GM19324 (cell line): Measurements from ENCODE around the gene IL36B.

Source experiments
- ATAC-seq: cut with Tn5 transposase; IDR thresholded peaks from one replicate; pipeline ENCODE4 v1.9.1; 2021; ENCODE audit warnings: mild to moderate bottlenecking, moderate library complexity; ENCODE audit not compliant: unreplicated experiment, low FRiP score

IL36B gene

GRCh38 chr2:113076954-113077669 is 24.4 kb upstream of the IL36B start:
- no peak for ATAC-seq

- ATAC-seq, result no peak
Measured at GRCh38 chr2:113075600-113075999, 22.9 kb upstream of the IL36B start.

DNA sequence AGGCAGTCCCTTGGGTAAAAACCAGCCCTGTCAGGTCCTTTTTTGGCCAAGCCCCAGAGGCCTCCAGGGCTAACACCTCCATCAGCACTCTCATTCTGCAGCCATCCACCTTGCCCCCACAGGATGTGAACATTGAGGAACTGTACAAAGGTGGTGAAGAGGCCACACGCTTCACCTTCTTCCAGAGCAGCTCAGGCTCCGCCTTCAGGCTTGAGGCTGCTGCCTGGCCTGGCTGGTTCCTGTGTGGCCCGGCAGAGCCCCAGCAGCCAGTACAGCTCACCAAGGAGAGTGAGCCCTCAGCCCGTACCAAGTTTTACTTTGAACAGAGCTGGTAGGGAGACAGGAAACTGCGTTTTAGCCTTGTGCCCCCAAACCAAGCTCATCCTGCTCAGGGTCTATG is 22.4 kb upstream of the IL36B start:
- ATAC-seq, result no peak

- ATAC-seq, result no peak
Measured at GRCh38 chr2:113073325-113073834, 20.7 kb upstream of the IL36B start.

GRCh38 chr2:113072584-113072983 is 19.9 kb upstream of the IL36B start:
- no peak for ATAC-seq

DNA sequence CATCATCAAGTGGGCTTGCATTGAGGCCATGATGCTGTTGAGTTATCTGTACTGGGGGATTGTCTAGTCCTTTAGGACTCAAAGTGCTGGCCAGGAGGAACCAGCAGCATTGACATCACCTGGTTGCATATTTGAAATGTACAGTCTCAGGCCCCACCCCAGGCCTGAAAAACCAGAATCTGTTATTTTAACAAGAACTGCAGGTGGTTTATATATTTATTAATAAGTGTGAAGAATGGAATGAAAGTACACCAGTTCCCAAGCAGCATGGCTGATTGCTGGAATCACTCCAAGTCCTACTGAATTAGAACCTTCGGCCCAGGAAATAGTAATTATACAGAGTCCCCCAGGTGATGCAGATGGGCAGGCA is 17.9 kb upstream of the IL36B start:
- ATAC-seq, result no peak

DNA sequence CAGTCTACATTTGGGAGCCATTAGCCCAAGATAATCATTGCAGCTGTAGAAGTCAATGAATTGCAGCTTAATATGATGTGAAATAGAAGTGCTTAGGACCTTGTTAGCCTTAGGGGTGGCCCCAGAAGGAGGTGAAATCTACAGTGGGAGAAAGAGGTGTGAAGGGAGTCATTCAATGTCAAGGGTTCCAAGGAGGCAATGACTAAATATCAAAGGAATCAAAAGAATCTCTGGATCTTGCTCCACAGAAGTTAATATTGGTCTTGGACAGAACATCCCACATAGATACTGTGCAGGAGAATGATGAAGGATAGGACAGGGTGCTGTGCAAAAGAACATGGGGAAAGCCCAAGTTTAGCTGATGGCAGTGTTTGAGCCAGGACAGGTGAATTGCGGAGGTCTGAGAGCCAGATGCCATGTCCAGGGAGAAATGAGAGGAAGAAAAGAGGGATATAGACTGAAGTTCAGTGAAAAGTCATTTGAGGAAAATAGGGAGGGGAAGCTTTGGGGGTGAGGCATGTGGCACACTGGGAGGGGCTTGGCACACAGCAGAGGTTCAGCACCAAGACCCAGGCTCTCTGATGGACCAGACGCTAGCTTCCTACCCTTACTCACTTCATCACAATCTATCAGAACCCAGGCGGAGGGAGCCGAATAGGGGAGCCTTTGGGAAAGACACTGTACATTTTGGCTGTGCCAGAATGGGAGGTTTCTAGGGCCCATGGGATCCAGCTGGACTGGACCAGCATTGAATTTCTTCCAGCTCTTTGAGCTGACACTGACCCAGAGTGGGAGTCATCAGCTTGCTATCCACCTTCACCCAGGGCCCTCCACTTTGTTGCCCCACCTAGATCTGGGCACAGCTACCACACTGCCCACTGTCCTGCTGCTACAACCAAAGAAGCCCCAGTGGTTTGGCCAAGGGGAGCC is 17.3 kb upstream of the IL36B start:
- ATAC-seq, result no peak

DNA sequence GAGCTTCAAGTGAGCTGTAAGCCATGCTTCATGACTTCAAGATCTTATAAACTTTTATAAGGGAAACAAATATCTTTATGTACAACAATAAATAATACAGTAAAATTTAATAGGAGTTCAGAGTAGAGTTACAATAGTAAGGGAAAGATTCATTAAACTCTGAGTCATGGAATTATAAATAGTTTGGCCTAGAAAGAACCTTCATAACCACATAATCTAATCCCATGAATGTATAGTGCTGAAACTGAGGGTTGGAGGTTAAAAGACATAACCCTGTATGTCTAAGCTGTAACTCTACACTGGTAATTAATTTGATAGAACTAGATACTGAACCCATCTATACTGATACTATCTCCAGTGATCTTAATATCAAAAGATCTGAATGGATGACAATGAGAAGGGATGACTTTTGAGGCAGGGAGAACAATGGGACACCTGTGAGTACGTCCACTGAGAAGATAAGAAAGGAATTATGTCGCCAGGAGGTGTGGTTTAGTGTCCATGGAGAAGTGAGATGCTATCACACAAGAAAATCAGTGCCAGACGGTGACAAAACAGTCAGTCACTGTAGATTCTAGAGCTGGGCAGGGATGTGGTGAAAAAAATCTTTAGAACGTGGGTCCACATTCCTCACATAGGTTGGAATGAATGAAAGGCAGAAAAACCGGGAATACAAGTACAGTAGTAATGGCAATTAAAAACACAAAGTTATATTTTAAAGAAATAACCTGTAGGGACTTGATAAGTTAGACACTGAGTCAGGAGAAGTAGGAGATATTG is 16.2 kb upstream of the IL36B start:
- ATAC-seq, result no peak

DNA sequence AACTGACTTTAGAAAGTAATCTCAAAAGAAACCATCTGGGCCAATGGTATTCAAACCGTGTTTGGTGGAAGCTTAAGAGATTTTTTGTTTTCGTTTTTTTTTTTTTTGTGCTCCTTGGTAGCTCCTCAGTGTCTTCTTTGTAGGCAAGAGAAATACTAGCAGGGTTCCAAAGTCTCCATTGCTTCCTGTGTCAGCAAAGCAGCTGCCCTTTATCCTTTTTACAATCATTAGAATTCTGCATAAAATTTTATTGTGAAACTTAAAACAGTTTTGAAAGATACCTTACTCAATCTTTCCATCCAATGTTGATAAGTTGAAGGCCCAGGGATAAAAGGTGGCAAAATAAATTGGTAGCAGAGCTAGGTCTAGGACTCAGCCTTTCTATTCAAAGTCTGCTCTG is 15.6 kb upstream of the IL36B start:
- ATAC-seq, result no peak

- ATAC-seq, result no peak
Measured at GRCh38 chr2:113067681-113068080, 15.0 kb upstream of the IL36B start, which contains the start of gene IL1F10. Gene IL1F10 (plus strand): TSS chr2:113067970. CDS start chr2:113072739, 4,769 bp downstream.

- no peak for ATAC-seq
Measured at GRCh38 chr2:113064898-113065297, 12.2 kb upstream of the IL36B start.

DNA sequence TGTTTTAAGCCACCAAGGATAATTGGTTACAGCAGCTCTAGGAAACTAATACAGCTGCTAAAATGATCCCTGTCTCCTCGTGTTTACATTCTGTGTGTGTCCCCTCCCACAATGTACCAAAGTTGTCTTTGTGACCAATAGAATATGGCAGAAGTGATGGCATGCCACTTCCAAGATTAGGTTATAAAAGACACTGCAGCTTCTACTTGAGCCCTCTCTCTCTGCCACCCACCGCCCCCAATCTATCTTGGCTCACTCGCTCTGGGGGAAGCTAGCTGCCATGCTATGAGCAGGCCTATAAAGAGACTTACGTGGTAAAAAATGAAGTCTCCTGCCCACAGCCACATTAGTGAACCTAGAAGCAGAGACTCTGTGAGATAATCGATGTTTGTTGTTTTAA is 11.6 kb upstream of the IL36B start:
- no peak for ATAC-seq

DNA sequence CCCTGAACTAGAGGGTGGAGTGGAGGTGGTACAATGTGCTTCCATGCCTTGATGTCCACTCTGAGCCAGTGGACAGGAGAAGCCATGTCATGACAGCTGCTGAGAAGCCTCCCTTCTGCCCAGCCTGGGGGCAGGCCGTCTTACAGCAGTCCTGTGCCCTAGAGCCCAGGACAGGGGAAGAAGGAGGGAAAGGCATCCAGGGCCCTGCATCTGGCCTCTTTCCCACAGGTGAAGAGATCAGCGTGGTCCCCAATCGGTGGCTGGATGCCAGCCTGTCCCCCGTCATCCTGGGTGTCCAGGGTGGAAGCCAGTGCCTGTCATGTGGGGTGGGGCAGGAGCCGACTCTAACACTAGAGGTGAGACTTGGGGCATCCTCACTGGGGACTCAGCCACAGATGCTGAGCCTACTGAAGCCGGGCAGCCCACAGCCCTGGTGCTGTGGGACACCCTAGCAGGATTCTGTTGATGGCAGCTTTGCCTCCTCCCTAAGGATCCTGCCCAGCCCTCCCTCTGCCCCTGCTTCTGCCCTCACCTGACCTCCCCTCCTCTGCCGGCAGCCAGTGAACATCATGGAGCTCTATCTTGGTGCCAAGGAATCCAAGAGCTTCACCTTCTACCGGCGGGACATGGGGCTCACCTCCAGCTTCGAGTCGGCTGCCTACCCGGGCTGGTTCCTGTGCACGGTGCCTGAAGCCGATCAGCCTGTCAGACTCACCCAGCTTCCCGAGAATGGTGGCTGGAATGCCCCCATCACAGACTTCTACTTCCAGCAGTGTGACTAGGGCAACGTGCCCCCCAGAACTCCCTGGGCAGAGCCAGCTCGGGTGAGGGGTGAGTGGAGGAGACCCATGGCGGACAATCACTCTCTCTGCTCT is 9.5 kb upstream of the IL36B start:
- ATAC-seq, result no peak

GRCh38 chr2:113061241-113061640 is 8.6 kb upstream of the IL36B start:
- ATAC-seq, result no peak

GRCh38 chr2:113060796-113061195 is 8.1 kb upstream of the IL36B start:
- ATAC-seq, result no peak

GRCh38 chr2:113060396-113060795 is 7.7 kb upstream of the IL36B start:
- ATAC-seq, result no peak

DNA sequence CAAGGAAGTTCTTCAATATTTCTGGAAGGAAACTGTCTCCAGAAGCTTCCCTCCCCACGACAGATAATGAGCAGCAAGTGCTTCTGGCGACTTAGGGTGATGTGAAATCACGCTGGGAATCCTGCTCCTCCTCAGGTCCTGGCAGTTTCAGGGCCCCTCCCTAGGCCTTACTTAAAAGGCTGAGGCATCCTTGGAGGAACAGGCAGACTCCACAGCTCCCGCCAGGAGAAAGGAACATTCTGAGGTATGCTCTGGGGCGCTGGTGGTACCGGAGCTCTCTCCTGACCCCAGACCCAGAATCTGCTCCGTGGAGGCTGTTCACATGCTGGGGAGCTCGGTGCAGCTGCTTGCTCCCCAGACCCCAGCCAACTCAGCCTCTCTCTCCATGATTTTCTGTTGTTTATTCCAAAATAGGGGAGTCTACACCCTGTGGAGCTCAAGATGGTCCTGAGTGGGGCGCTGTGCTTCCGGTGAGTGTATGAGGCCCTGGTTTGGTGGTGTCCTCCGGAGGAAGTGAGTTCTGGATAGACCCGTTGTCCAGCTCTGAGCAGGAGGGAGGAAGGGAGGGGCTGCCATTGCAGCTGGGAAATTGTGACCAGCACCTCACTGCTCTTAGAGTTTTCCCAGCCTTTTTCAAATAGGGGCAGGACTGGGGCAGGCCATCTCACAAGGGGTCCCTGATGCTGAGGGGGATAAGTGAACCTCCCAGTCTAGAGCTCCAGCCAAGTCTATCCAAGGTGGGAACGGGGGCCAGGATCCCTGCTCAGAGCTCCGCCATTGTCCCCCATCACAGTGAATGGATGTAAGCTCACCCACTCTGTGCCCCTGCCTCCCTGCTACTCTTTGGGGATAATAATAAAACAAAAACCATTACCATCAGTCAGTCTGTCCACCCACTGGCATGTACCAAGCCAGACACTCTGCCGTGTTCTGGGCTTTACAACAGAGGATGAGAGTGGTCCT is 6.6 kb upstream of the IL36B start, which contains the start of gene IL36RN:
TSS of gene IL36RN (plus strand) at position 201 of the 963 bp plus-strand sequence. CDS start at position 442, 241 bp downstream.
- ATAC-seq, result no peak

- no peak for ATAC-seq
Measured at GRCh38 chr2:113058411-113058994, 5.8 kb upstream of the IL36B start.
